HG02885 (cell line): ENCODE results near the gene EYA2.
"Not testable (repeated sequence)": the region's sequence is repeated elsewhere in the genome, so short reads cannot be mapped to it uniquely, and the experiment has no call there.

Experiments used
- ATAC-seq: cut with Tn5 transposase; IDR thresholded peaks from one replicate; pipeline ENCODE4 v1.9.1; 2021; ENCODE audit warnings: mild to moderate bottlenecking; ENCODE audit not compliant: unreplicated experiment, poor library complexity

EYA2 gene

DNA sequence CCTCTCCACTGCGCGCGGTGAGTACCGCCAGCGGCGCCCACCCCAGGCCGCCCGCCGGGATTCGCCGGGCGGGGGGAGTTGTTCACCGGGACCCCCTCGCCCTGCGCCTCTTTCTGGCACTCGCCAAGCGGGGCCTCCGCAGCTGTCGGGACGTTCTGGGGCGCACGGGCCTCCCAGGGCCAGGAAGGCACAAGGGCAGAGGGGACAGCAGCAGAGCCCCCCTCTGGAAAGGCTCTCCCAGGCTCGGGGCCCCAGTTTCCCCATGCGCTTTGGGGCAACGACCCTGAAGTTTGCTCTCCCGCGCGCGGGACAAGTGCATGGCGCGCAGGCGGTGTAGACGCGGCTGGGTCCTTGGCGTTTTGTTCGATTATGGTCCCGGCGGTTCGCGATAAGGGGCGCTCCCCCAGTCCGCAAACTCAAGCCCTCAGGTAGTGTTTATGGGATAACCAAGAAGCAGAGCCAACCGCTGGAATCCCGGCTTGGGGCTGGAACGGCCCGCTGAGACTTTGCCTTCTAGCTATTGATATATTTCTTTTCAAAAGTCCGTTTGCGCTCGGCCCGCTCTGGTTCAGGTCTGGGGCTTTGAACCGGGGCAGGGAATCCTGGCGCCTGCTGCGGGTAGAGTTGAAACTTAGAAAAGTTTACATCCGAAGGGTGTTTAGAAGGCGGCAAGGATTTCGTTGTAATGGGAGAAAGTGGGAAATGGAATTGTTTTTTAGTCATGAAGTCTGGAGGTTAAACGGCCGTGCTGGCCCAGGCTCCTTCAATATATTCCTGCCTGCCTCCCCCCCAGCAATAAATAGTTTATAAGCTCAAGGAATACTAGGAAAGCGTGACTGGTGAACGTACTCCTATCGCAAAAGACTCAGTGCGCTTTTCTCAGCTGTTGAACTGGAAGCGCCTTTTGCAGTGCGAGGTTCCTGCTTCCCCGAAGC, 595 bp downstream of the EYA2 start:
- ATAC-seq: no peak

DNA sequence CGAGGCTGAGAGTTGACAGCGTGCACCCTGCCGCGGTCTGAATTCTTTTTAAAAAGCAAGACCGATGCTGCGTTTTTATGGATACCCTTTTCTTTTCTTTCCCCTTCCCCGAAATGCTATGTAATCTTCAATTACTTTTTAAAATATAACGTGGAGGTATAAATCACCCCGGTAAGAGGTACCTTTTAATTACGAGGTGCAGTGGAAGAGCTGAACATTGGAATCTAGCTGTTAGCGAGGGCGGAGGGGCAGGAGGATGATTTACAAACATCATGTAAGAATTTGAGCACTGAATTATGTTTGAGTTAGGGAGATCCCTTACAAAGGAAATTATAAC, 1.2 kb downstream of the EYA2 start:
- ATAC-seq: no peak

DNA sequence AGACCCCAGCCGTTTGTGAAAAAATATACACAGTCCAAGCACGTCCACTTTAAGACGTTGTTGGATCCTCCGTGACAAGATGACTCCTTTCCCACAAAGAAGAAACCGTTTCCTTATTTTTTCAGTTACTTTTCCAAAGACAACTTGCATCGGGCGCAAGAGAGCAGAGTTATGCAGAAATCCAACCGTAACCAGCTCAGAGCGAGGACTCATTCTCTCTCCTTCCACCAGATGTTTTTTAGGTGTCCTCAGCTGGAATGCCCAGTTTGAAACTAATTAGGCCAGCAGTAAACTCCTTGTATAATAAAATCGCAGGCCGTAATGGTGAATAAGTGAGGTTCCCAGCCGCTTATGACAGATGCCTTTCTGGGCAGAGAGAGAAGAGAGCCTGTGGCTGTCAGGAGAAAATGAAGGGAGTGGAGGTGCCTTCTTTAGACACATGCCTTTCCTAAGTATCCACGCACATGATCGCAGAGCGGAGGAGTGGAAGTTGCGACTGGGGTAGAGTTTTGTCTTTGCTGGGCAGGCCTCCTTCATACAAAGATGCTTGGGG, 2.8 kb downstream of the EYA2 start:
- no peak for ATAC-seq

DNA sequence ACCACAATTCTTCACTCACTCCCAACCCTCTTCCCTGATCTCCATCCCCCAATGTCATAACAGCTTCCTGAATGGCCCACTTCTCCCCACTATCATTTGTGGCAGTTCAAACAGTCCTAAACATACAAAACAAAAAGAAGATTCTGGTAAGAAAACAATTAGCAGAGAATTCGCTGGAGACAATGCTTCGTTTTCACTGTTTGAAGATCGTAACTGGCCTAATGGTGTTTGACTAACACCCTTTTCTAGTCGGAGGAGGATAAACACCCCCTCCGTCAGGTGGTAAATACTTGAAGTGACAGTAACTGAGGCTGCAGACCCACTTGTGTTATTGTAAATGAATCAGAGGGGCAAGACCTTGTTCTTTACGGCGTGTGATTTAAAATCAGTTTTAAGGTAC, 3.8 kb downstream of the EYA2 start:
- ATAC-seq: no peak

DNA sequence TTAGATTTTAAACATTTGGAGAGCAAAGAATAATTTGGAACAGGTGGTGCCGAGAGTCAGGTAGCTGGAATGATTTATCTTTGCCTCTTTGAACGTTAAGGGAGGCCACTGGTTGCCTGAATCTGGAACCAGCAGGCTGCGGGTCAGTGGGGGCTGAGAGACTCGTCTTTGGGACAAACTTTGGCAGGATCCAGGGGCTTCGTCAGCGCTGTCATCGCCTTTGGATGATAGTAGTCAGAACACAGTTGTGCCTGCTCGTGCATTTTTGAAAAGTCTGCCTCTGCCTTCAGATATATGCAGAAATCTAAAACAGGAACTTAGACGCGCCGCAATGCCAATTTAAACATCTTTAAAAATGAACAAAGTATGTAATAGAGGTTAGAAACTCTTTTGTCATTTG, 5.0 kb downstream of the EYA2 start:
- no peak for ATAC-seq

DNA sequence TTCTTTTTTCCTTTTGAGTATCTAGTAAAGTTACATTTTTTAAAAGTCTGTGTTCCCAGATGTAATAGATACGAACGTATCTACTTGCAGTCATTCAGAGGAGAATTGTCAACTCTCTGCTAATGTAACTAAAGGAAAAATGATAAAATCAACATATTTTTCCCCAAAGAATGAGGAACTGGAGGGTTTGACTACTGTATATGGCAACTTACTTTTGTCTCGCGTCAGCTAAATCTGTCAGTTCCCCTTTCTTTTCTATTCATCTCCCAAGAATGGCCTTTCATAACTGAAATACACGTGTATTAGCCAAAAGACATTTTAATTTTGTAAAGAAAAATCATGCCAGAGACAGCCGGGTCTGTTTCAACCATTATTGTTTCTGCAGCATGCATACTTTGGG, 5.4 kb downstream of the EYA2 start:
- no peak for ATAC-seq

DNA sequence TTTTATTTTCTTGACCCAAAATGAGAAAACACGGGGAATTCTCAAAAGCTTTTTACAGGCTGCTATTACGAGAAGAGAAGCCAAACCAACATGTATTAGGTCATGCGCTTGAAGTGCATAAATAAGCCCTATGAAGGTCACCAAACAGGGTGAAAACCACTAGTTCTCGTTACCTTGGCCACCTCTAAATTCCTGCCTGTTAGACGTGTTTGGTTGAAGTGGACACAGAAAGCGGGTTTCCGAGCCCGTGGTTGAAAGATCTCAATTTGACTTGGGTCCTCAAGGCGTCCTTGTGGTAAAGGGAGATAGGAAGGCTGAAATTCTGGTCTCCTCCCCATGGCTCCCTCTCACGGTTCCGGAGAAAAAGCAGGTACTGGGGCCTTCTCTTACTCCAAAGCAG, 6.2 kb downstream of the EYA2 start:
- ATAC-seq: no peak

DNA sequence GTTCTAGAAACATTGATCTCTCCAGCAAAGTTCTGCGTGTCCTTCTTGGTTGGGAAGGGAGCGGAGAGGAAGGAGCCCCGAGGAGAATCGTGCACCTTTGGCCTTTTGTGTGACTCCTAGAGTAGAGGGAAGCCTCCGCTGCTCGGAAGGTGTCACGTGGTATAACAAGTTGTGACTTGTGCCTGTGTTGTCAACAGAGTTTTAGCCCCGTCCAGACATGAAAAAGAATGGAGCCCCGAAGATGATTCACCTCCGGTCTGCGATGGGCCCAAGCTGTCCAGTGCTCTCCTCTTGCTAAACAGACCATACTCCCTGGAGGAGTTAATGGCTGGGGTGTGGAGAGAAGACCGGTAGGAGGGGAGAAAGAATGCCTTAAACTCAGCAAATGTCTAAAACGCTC, 7.0 kb downstream of the EYA2 start:
- ATAC-seq: no peak

DNA sequence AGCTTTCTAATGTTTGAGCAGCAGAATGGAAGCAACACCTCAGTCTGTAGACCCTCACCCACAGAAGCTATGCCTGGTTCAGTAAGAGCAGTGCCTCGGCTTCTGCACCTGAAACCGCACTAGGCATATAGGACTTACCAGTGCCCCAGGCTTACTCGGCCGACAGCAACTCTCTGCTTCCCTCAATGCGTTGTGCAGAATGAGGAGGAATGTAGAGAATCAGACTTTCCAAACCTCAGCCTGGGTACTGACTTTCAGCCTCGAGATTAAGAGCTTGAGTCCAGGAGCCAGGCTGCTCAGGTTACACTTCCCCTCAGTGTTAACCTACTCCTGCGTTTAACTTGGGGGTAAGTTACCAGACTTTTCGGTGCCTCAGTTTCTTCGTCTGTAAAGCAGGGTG, 8.6 kb downstream of the EYA2 start:
- ATAC-seq: no peak

DNA sequence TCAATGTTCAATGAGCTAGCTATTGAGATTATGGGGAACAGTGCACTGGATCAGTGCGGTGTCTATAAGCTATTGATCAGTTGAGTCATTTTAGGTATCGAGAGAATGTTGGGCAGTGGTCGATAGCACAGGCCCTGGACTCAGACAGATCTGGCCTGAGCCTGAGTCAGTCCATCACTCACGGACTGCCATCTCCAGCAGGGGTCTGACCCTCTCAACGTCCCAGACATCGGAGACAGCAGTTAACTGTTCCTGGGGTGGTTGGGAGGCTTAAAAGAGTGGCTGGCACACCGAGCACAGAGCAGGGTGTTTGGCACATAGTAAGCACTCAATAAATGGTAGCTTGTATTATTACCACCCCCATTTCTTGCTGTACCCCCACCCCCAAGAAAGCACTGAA, 9.3 kb downstream of the EYA2 start:
- ATAC-seq: no peak

DNA sequence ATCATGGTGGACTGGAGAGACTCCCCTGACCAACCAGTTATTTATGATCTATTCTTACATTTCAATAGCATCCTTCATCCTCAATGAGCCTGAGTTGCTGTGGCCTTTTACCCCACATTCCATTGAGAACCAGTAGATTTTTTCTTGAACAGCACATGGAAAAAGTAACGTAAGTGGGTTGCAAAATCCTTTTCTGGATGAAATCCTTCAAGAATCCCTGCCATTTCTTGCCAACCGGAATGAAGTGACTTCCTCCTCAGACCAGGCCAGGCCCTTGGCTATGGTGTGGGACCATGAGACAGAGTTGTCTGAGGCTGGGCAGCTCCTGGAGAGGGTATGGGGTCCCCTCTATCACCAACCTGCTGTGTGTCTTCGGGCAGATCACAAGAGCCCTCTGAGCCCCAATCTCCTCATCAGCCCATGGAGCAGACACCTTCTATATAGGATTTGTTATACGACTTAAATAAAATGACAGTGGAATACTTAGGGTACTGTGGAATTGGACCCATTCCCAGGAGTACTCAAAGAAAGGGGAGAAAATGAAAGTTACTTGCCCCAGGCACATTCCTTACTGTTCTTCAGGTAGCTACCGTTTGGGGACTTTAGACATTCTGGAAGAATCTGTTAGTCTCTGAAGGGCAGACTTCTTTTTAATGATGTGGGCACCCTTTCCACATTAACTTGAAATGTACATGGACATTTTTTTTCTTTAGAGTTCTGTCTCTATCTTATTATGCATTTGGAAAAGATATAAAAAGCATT, 10.9 kb downstream of the EYA2 start:
- no peak for ATAC-seq

DNA sequence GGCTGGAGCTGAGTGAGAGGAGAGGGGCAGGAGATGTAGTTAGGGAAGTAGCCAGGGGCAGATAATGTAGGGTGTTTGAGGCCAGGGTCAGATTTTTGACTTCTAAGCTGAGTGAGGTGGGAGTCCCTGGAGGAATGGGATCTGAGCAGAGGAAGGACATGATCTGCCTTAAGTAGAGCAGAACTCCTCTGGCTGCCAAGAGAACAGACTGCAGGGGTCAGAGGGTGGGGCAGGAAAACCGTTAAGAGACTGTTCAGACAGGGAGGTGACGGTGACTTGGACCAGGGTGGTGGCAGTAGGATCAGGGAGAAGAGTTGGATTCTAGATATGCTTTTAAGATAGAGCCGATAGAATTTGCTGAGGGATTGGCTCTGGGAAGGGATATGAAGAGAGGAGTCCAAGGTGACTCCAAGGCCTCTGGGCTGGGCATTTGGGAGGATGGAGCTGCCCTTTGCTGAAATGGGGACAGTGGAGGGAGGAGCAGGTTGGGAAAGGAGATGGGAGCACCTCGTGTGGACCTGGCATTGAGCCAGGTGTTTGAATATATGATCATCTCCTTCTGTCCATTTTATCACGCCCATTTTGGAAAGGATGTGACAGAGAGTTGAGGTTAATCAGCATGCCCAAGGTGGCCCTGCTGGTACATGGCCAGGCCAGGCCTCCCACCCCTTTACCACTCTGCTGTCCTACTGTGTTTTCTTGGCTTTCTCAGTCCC, 18.8 kb downstream of the EYA2 start:
- ATAC-seq: no peak

DNA sequence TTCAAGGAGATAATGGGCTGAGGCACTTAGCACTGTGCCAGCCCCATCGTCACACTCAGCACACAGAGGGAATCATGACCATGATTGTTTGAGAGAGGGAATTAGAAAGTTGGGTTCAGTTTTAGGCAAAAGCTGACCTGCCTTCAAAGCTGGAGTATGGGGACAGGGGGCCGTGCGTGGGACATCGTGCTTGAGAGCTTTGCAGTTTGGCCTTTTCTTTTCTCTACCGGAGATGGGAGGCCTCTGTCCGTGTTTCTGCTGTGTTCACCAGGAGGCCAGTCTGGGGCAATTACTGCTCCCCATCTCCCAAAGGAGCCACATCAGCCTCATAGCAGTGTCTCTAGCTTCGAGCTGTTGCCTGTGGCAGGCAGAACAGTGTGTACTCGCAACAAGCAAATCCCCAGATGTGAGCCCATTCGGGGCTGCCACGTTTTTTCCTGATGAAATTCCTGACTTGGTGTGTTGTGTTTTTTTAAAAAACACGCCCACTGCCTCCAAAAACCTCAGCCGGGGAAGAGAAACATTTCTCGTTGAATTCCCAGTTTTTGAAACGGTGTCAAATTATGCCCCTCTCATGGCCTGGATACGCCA, 20.2 kb downstream of the EYA2 start:
- no peak for ATAC-seq

DNA sequence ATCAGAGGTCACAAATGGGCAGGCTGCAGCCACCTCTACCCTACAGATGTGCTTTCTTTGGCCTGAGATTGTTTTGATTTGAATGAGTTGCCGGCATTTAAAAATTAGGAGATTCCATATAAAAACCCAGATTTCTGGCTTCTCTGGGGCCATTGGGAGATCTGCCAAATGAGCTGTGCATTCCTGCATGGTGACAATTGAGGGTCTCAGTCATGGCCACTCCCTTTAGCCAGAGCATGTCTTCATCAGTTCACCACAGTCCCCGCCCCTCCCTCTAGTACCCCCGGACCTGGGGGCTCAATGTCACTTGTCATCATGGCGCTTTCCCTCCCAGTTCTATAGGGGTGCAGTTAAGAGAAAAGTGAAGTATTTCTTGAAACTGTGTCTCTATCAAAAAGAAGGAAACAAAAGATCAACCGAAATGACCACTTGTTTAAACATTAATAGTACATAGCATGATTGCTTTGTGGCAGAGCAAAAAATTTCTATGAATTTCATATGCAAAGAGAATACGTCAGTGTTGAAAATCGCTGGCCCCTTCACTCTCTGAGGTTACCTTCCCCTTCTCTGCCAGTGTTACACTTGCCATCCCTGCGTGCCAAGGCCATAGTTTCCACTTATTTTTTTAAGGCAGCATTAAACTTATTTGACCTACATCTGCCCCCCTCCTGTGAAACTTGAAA, 21.1 kb downstream of the EYA2 start:
- ATAC-seq: no peak

DNA sequence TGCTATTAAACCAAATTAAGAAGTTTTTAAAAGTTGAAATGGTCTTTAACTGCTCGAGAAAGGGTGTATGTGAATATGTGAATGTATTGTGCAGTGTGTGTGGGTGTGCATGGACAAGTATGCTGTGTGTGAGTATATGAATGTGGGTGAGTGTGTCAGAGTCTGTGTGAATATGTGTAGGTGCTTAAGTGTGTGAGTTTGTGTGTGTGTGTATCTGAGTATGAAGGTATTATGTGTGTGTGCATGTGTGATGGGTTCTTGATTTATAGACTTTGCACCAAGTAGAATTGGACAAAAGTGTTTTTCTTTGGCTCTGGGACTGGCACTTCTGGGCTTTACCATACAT, 21.6 kb downstream of the EYA2 start:
- no peak for ATAC-seq

DNA sequence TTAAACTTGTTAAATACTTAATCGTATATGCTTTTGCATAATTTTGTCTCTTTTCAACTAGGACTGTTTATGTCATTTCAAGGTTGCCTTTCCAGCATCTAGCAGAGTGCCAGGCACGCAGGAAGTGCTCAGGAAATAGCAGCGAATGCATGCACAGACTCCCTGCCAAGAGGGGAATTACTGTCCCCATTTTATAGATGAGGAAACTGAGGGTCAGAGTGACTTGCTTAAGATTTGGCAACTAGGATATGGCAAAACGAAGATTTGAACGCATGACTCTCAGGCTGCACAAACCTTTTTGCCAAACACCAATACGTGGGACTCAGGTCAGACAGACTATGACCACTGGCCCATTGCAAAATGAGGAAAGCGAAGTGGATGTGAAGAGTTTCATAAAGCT, 22.5 kb downstream of the EYA2 start:
- ATAC-seq: no peak

DNA sequence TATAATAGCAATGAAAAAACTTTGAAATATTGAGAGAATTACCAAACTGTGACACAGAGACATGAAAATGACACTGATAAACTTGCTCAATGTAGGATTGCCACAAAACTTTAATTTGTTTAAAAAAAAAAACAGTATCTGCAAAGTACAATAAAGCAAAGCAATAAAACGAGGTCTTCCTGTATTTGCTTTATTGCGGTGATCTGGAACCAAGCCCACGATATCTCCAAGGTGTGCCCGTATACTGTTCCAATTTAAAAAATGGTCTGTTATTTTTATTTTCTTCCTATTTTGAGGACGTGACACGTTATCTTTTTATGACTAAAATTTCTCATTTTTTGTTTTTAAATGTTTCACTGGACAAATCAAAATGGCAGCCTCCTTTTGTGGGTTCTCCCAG, 25.5 kb downstream of the EYA2 start:
- ATAC-seq: no peak

DNA sequence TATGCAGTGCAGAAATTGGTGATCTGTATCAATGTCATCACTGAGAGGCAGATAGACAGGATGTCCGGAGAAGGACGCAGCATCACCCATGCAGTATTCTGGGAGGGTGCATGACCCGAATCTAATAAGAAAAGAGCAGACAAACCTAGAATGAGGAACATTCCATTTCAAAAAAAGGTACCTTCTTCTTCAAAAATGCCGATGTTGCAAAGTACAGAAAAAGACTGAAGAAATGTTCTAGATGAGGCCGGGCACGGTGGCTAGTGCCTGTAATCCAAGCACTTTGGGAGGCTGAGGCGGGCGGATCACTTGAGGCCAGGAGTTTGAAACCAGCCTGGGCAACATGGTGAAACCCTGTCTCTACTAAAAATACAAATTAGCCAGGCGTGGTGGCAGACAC, 28.2 kb downstream of the EYA2 start:
- not testable (repeated sequence) for ATAC-seq

DNA sequence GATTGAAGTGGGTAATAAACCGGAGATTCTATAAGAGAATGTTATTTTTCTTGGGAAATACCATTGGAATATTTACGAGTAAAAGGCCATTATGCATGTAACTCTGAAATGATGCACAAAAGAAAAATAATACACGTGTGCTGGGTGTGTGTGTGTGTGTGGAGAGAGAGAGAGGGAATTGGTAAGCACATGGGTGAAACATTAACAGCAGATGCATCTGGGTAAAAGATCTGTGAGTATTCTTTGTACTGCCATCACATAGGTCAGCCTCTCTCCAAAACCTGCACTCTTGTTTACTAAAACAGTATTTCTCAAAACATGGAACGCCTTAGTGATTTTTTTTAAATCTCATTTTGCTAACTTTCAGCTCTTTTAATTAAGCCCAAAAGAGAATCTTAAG, 28.9 kb downstream of the EYA2 start:
- no peak for ATAC-seq

DNA sequence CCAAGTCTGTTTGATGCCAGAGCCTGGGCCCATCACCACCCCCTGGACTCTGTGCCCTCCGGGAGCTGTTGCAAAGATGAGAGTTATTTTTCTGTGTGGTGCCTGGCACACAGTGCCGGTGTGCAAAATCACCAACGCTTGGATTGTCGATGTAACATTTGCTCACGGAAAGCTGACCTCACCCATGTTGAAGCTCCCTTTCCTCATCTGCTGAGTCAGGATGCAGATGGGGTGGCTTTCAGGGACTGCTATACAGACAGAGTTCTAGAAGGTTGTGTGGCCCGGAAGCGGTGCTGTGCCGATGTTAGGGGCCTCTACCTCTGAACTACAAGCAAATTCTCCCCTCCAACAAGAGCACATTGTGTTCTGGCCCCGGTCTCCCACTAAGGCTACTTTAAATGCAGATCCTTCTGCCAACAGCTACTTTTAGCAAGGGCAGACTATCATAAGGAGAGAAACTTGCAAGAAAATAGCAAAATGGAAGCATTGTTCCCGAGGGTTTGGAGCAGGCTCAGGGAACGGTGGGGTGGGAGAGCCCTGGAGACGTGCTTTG, 34.0 kb downstream of the EYA2 start:
- no peak for ATAC-seq
